Tibial nerve (tissue), 4 donors: Measurements from ENCODE around the gene MPC1. TPM values are rescaled to one million over a fixed set of nuclear protein-coding genes. Genes with fewer than 3 reads are reported as not detected.

ENCODE experiments used
- DNase-seq, 2 donors: peaks; one replicate each; pipeline ENCODE4 v3.0.0-alpha.2; 2019; ENCODE audit warnings: low spot score in 2 of 2
- H3K27ac ChIP-seq, 4 donors: fragments of 200-600 bp; sonication (generic) in 3 of 4; one replicate each; pipeline ENCODE4 v1.5.1; 2017 to 2019; ENCODE audit warnings: mild to moderate bottlenecking in 1 of 4
- H3K27me3 ChIP-seq, 2 donors: fragments of 200-600 bp; sonication (generic) in 1 of 2; one replicate each; pipeline versions ENCODE4 v1.5.1 to v1.6.0; 2017 to 2019
- H3K36me3 ChIP-seq, 3 donors: fragments of 200-600 bp; sonication (generic); one replicate each; pipeline ENCODE4 v1.5.1; 2018 to 2019
- H3K4me1 ChIP-seq, 4 donors: fragments of 200-600 bp; sonication (generic) in 3 of 4; one replicate each; pipeline ENCODE4 v1.5.1; 2017 to 2019
- H3K4me3 ChIP-seq, 4 donors: fragments of 200-600 bp; sonication (generic) in 3 of 4; one replicate each; pipeline ENCODE4 v1.5.1; 2017 to 2019; ENCODE audit warnings: mild to moderate bottlenecking in 1 of 4, moderate library complexity in 1 of 4
- H3K9me3 ChIP-seq, 4 donors: fragments of 200-600 bp; sonication (generic) in 3 of 4; one replicate each; pipeline ENCODE4 v1.5.1; 2017 to 2019
- CTCF ChIP-seq, 5 experiments: fragments of 200-600 bp in 3 of 5; fragments of 450-650 bp in 2 of 5; sonication (generic) in 3 of 5; IDR thresholded peaks; one replicate each; pipeline ENCODE4 v1.5.1; 2016 to 2019; ENCODE audit warnings: antibody characterized with exemption in 5 of 5, mild to moderate bottlenecking in 3 of 5, moderate library complexity in 2 of 5
- EP300 ChIP-seq, 2 donors: sonication (generic); formaldehyde crosslinking; IDR thresholded peaks; one replicate each; pipeline ENCODE4 v1.6.1; 2017; ENCODE audit warnings: antibody characterized with exemption in 2 of 2, mild to moderate bottlenecking in 1 of 2
- POLR2A ChIP-seq, 2 donors: fragments of 450-650 bp; IDR thresholded peaks; one replicate each; pipeline ENCODE4 v1.6.1; 2017; ENCODE audit warnings: antibody characterized with exemption in 2 of 2, mild to moderate bottlenecking in 2 of 2, moderate library complexity in 2 of 2
- WGBS, 2 donors: methylation state at CpG; one replicate each; pipeline ENCODE4 v1.1.5; 2018; 5-methylcytosine and 5-hydroxymethylcytosine counted together
- total RNA-seq, 4 donors: library from RNA; depleted of rRNA; stranded (reverse); fragments of >200 nt; gene quantifications; one replicate each; pipeline ENCODE4 v1.1.0, GENCODE V29; 2016

The MPC1 gene
- total RNA-seq, 4 donors from 2014 or later = 29.8 to 70.1 (median 53.7) TPM

DNA sequence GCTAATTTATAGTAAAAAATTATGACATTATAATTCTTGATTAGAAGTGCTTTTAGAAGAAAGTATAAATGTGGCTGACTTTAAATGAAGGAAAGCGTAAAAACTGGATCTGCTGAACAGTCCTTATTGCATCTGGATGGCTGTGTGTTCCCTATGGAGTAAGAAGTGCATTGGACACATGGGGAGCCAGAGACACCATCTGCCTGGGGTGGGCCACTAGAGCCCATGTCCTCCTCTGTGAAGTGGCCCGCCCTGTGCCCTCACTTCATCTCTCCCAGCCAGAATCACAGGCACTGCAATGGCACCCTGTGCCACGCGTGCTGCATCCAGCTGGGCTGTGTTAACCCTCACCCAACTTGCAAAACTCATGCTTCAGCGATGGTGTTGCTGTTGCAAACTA, 27.2 kb downstream of the MPC1 start:
- no peak overlapping the region for H3K27ac ChIP-seq
- 59 to 73% methylated on average over 5 of the region's 5 CpGs for WGBS, 2 donors
- H3K4me3 ChIP-seq = no peak overlapping the region
- TF ChIP-seq CTCF (IDR thresholded peaks at IDR 0.05) (no peak), EP300 (IDR thresholded peaks at IDR 0.05) (no peak), POLR2A (IDR thresholded peaks at IDR 0.05) (no peak)
- H3K4me1 ChIP-seq = peaks cover 0 to 4% (median 1%) of the 10 kb centered on the region in 4 donors
- no peaks in the 10 kb centered on the region for H3K36me3 ChIP-seq
- no peak for DNase-seq
- H3K9me3 ChIP-seq = peaks cover 0 to 4% (median 0%) of the 10 kb centered on the region in 4 donors
- no peaks in the 10 kb centered on the region for H3K27me3 ChIP-seq

GRCh38 chr6:166354965-166355364, 27.8 kb downstream of the MPC1 start:
- H3K36me3 ChIP-seq = no peaks in the 10 kb centered on the region
- 95 to 96% methylated on average over 4 of the region's 4 CpGs for WGBS, 2 donors
- TF ChIP-seq EP300 (IDR thresholded peaks at IDR 0.05) (no peak), CTCF (IDR thresholded peaks at IDR 0.05) (no peak), POLR2A (IDR thresholded peaks at IDR 0.05) (no peak)
- no peak overlapping the region for H3K4me3 ChIP-seq
- H3K9me3 ChIP-seq = peaks cover 0 to 10% (median 0%) of the 10 kb centered on the region in 4 donors
- H3K4me1 ChIP-seq = no peaks in the 10 kb centered on the region
- no peaks in the 10 kb centered on the region for H3K27me3 ChIP-seq
- no peak for DNase-seq
- no peak overlapping the region for H3K27ac ChIP-seq

DNA sequence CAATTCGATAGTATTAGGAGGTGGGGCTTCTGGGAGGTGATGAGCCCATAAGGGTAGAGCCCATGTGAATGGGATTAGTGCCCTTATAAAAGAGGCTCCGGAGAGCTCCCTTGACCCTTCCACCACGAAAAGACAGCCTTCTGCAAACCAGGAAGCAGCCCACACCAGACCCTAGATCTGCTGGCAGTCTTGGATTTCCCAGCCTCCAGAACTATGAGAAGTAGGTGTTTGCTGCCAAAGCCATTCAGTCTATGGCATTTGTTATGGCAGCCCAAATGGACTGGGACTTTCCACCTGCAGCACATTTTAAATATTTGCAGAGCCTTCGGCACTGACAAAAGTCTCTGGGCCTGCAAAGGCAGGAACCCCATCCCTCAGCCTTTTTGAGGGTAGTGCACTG, 28.6 kb downstream of the MPC1 start:
- Histone ChIP-seq H3K27me3 (no peaks in the 10 kb centered on the region), H3K27ac (no peak overlapping the region), H3K9me3 (peaks cover 0 to 17% (median 0%) of the 10 kb centered on the region in 4 donors), H3K36me3 (no peaks in the 10 kb centered on the region), H3K4me3 (no peak overlapping the region), H3K4me1 (no peaks in the 10 kb centered on the region)
- WGBS, 2 donors = 80 to 89% methylated on average over 4 of the region's 4 CpGs
- no peak for DNase-seq
- no peak for TF ChIP-seq CTCF (IDR thresholded peaks at IDR 0.05)
- TF ChIP-seq POLR2A (IDR thresholded peaks at IDR 0.05) = no peak
- no peak for TF ChIP-seq EP300 (IDR thresholded peaks at IDR 0.05)

DNA sequence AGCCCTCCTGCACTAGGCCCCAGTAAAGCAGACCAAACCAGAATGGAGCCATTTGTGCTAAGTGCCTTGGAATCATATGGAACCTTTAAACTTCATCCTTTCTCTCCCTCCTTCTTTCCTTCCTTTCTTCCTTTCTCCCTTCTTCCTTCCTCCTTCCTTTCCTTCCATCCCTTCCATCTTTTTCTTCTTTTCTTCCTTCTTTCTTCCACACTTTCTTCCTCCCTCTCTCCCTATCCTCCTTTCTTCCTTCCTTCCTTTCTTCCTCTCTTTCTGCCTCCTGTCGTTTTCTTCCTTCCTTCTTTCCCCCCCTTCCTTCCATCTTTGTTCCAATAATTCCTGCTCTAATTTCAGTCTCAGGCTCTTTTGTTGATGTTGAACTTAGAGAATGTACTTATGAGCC, 29.2 kb downstream of the MPC1 start:
- Histone ChIP-seq H3K36me3 (no peaks in the 10 kb centered on the region), H3K9me3 (peaks cover 0 to 17% (median 0%) of the 10 kb centered on the region in 4 donors), H3K4me1 (no peaks in the 10 kb centered on the region), H3K27me3 (no peaks in the 10 kb centered on the region), H3K4me3 (no peak overlapping the region), H3K27ac (no peak overlapping the region)
- TF ChIP-seq EP300 (IDR thresholded peaks at IDR 0.05) (no peak), POLR2A (IDR thresholded peaks at IDR 0.05) (no peak)
- WGBS, 2 donors = 67 to 77% methylated on average over 1 of the region's 1 CpG
- no peak for DNase-seq

GRCh38 chr6:166352923-166353322, 29.8 kb downstream of the MPC1 start:
- no peak overlapping the region for H3K27ac ChIP-seq
- H3K4me1 ChIP-seq = no peaks in the 10 kb centered on the region
- H3K36me3 ChIP-seq = no peaks in the 10 kb centered on the region
- DNase-seq = no peak
- H3K9me3 ChIP-seq = peaks cover 0 to 17% (median 0%) of the 10 kb centered on the region in 4 donors
- no peak for TF ChIP-seq EP300 (IDR thresholded peaks at IDR 0.05)
- TF ChIP-seq POLR2A (IDR thresholded peaks at IDR 0.05) = no peak
- TF ChIP-seq CTCF (IDR thresholded peaks at IDR 0.05) = no peak
- no peaks in the 10 kb centered on the region for H3K27me3 ChIP-seq
- H3K4me3 ChIP-seq = no peak overlapping the region
